T-helper 1 cell treated with Interleukin-12 subunit alpha and Interleukin-12 subunit beta and Interleukin-4 antibody, amounts not matched to agents 30 ng/mL and 1 ng/mL, for 36 hours (primary cell): ENCODE measurements around the gene SH3TC2. TPM values are rescaled to one million over a fixed set of nuclear protein-coding genes. Genes with fewer than 3 reads are reported as not detected.

Experiments used
- intact Hi-C: fragments of 100-400 bp; cut with micrococcal nuclease; formaldehyde crosslinking; loops from one replicate; pipeline ENCODE4 v1.15.1; 2024
- total RNA-seq: library from RNA; stranded (reverse); gene quantifications from 2 replicates; pipeline ENCODE4 v1.2.3, GENCODE V29; 2022

Gene SH3TC2
- total RNA-seq, 1 donor from 2014 or later: not detected

GRCh38 chr5:149030392-149030791 lies 32.5 kb downstream of the SH3TC2 start:
- intact Hi-C loops: loop anchor here (10.0 kb wide), 1 partner anchor 234 kb away; no protein-coding TSS in a partner anchor

- intact Hi-C loops: no loop called here
These were observed 33.9 kb downstream of the SH3TC2 start for GRCh38 chr5:149028984-149029383.

- intact Hi-C loops: no loop called here
These were observed 34.7 kb downstream of the SH3TC2 start for GRCh38 chr5:149028161-149028560.

GRCh38 chr5:149027636-149028035 lies 35.2 kb downstream of the SH3TC2 start:
- intact Hi-C loops: no loop called here

- intact Hi-C loops: no loop called here
These were observed 37.9 kb downstream of the SH3TC2 start for GRCh38 chr5:149024943-149025342.

GRCh38 chr5:149024477-149024876 lies 38.4 kb downstream of the SH3TC2 start:
- intact Hi-C loops: no loop called here

GRCh38 chr5:149022200-149022599 lies 40.7 kb downstream of the SH3TC2 start:
- intact Hi-C loops: no loop called here

- intact Hi-C loops: no loop called here
These were observed 43.2 kb downstream of the SH3TC2 start for GRCh38 chr5:149019679-149020078.

GRCh38 chr5:149018909-149019443 lies 43.9 kb downstream of the SH3TC2 start:
- intact Hi-C loops: no loop called here

- intact Hi-C loops: no loop called here
These were observed 45.2 kb downstream of the SH3TC2 start for GRCh38 chr5:149017636-149018035.

- intact Hi-C loops: no loop called here
These were observed 47.3 kb downstream of the SH3TC2 start for GRCh38 chr5:149015561-149015960.

GRCh38 chr5:149015126-149015525 lies 47.7 kb downstream of the SH3TC2 start:
- intact Hi-C loops: no loop called here

- intact Hi-C loops: no loop called here
These were observed 48.3 kb downstream of the SH3TC2 start for GRCh38 chr5:149014571-149015031.

GRCh38 chr5:149013796-149014195 lies 49.1 kb downstream of the SH3TC2 start:
- intact Hi-C loops: no loop called here

GRCh38 chr5:149012350-149012749 lies 50.5 kb downstream of the SH3TC2 start:
- intact Hi-C loops: no loop called here

- intact Hi-C loops: no loop called here
These were observed 51.1 kb downstream of the SH3TC2 start for GRCh38 chr5:149011728-149012127.

- intact Hi-C loops: no loop called here
These were observed 51.8 kb downstream of the SH3TC2 start for GRCh38 chr5:149011084-149011483.

GRCh38 chr5:149007174-149007573 lies 55.7 kb downstream of the SH3TC2 start:
- intact Hi-C loops: no loop called here

- intact Hi-C loops: no loop called here
These were observed 56.4 kb downstream of the SH3TC2 start for GRCh38 chr5:149006426-149006825.

GRCh38 chr5:149005077-149005892 lies 57.6 kb downstream of the SH3TC2 start:
- intact Hi-C loops: no loop called here

- intact Hi-C loops: no loop called here
These were observed 58.3 kb downstream of the SH3TC2 start for GRCh38 chr5:149004559-149004958.

GRCh38 chr5:149002761-149003689 lies 59.8 kb downstream of the SH3TC2 start:
- intact Hi-C loops: no loop called here
